Endothelial cell of umbilical vein (primary cell): ENCODE data around the gene OR2F1.

Source experiments
- MYC ChIP-seq: IDR thresholded peaks from one replicate; pipeline ENCODE4 v1.6.1; 2011; ENCODE audit warnings: mild to moderate bottlenecking, low read depth, low read length
- POLR2A ChIP-seq: IDR thresholded peaks from 2 replicates; pipeline ENCODE4 v1.6.1; 2012; ENCODE audit warnings: low read depth, mild to moderate bottlenecking, control low read depth, low read length
- POLR2AphosphoS5 ChIP-seq: IDR thresholded peaks from 2 replicates; pipeline ENCODE4 v1.6.1; 2012; ENCODE audit warnings: low read depth, mild to moderate bottlenecking, control low read depth, low read length, moderate library complexity; ENCODE audit not compliant: insufficient read depth
- TF ChIP-seq, protein P1 (sequence below), 2 donors: IDR thresholded peaks; 1 replicate in 1 of 2; 2 replicates in 1 of 2; pipeline ENCODE4 v1.5.1; 2011; ENCODE audit warnings: low read length in 2 of 2, mild to moderate bottlenecking in 2 of 2, moderate library complexity in 2 of 2, control low read depth in 1 of 2, inconsistent platforms in 1 of 2, low read depth in 1 of 2; ENCODE audit not compliant: insufficient read depth in 1 of 2; ENCODE audit errors: extremely low read depth in 1 of 2
- TF ChIP-seq, protein P2 (sequence below): IDR thresholded peaks from 2 replicates; pipeline ENCODE4 v1.6.1; 2011; ENCODE audit not compliant: insufficient read depth, insufficient read length

DNA sequence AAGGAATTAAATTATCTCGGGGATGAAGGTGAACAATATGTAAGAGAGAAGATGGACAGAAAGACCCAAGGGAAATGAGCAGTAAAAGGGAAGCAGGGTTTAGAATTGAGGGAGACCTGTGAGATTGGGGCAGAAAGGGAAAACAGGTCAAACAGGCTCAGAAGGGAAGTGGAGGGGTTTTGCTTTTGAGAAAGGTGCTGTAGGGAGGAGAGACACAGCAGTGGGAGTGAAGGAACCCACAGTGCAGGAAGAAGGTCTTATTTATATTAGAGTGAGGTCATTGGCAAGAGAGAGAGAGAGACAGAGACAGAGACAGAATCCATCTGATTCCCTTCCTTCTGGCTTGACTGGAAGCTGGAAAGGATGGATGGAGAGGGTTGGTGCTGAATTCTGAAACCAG is 49.1 kb upstream of the OR2F1 start:
- no peak for TF ChIP-seq POLR2A
- TF ChIP-seq, protein P1, sequence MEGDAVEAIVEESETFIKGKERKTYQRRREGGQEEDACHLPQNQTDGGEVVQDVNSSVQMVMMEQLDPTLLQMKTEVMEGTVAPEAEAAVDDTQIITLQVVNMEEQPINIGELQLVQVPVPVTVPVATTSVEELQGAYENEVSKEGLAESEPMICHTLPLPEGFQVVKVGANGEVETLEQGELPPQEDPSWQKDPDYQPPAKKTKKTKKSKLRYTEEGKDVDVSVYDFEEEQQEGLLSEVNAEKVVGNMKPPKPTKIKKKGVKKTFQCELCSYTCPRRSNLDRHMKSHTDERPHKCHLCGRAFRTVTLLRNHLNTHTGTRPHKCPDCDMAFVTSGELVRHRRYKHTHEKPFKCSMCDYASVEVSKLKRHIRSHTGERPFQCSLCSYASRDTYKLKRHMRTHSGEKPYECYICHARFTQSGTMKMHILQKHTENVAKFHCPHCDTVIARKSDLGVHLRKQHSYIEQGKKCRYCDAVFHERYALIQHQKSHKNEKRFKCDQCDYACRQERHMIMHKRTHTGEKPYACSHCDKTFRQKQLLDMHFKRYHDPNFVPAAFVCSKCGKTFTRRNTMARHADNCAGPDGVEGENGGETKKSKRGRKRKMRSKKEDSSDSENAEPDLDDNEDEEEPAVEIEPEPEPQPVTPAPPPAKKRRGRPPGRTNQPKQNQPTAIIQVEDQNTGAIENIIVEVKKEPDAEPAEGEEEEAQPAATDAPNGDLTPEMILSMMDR (IDR thresholded peaks at IDR 0.05; ENCODE audit: extremely low read depth in 1 of 2, insufficient read depth in 1 of 2, low read depth in 1 of 2, low read length in 2 of 2): no peak
- TF ChIP-seq, protein P2, sequence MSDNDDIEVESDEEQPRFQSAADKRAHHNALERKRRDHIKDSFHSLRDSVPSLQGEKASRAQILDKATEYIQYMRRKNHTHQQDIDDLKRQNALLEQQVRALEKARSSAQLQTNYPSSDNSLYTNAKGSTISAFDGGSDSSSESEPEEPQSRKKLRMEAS: no peak
- TF ChIP-seq POLR2AphosphoS5: no peak
- TF ChIP-seq MYC: no peak
